Epithelial cell of esophagus (primary cell): ENCODE data around the gene WFDC10A.
A peak's percentile ranks its signal among the peaks of the same experiment; 100 is the strongest.
"Not testable (repeated sequence)": the region's sequence is repeated elsewhere in the genome, so short reads cannot be mapped to it uniquely, and the experiment has no call there.

Experiments
- DNase-seq: peaks from one replicate; pipeline ENCODE4 v3.0.0; 2010; ENCODE audit warnings: low read depth
- H3K4me3 ChIP-seq: 2 replicates; pipeline ENCODE4 v1.5.1; 2011; ENCODE audit warnings: mild to moderate bottlenecking, low read length, control low read depth
- TF ChIP-seq, protein P1 (sequence below): IDR thresholded peaks from 2 replicates; pipeline ENCODE4 v1.5.1; 2011; ENCODE audit warnings: low read depth, mild to moderate bottlenecking, low read length, control low read depth, inconsistent platforms; ENCODE audit not compliant: insufficient read depth; ENCODE audit errors: missing control alignments

The WFDC10A gene

DNA sequence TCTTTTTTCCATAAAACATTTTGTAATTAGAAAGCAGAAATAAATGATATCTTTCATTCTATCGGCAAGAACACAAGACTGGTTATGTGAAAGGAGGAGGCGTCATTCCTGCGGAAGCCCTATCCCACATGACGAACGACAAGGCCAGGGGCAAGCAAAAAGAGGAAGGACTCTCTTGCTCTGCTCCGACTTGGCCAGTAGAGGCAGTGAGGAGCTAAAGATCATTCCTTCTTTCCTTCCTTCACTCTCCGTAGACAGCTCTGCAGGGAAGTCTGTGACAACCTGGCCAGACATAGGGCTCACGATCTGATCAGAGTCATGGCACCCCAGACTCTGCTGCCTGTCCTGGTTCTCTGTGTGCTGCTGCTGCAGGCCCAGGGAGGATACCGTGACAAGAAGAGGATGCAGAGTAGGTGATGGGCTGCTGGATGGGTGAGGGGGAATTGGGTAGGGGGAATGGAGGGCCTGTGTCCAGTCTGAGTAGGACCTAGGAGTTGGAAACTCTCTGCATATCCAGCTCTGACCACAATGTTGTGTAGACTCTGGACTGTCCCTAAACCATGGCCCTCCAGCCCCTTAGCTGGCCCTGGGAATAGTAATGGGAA lies at the start of gene WFDC10A:
Gene WFDC10A, plus strand, starts transcription at position 244 of the 605 bp plus-strand sequence. Its CDS starts 75 bp downstream, at position 319.
- DNase-seq, result peak; percentile 72
- TF ChIP-seq, protein P1, sequence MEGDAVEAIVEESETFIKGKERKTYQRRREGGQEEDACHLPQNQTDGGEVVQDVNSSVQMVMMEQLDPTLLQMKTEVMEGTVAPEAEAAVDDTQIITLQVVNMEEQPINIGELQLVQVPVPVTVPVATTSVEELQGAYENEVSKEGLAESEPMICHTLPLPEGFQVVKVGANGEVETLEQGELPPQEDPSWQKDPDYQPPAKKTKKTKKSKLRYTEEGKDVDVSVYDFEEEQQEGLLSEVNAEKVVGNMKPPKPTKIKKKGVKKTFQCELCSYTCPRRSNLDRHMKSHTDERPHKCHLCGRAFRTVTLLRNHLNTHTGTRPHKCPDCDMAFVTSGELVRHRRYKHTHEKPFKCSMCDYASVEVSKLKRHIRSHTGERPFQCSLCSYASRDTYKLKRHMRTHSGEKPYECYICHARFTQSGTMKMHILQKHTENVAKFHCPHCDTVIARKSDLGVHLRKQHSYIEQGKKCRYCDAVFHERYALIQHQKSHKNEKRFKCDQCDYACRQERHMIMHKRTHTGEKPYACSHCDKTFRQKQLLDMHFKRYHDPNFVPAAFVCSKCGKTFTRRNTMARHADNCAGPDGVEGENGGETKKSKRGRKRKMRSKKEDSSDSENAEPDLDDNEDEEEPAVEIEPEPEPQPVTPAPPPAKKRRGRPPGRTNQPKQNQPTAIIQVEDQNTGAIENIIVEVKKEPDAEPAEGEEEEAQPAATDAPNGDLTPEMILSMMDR, result peak; percentile 90
- no peak within 1 kb of the TSS for H3K4me3 ChIP-seq

DNA sequence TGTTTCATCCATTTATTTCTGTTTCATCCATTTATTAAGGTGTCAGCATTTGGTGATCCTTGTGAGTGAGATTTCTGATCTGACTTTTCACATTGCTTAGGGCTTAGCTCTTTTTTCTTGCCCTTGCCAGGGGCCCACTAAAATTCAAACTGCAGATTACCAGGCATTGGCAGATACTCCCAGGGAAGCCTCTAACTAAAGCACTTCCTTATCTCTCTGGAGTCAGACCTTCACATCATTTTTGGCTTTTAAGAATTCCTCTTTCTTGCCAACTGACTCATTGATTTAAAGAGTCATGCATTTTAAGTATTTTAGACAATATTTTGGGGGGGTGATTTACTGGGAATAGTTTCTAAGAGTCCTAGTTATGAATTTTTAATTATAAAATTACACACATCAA lies 47.8 kb upstream of the WFDC10A start:
- H3K4me3 ChIP-seq, result no peak overlapping the region
- DNase-seq, result no peak
- TF ChIP-seq, protein P1, result no peak

DNA sequence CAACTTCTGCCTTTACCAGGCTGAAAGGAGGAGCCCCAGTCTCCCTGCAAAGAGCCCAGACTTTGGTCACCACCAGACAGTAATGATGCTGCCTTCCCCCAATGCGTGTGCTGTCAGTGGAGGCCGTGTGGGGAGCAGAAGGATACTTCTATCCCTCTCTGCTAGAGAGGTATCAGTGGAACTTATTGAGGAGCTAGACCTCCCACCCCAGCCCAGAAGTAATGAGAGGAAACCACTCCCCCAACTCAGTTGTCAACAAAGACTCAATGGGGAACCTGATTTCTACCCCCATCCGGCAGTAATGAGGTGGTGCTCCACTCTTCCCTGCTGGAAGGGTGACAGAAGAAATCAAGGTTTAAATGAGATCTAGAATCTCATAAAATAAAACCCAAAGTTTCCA lies 46.0 kb upstream of the WFDC10A start:
- no peak for DNase-seq
- H3K4me3 ChIP-seq, result no peak overlapping the region
- TF ChIP-seq, protein P1, result no peak

DNA sequence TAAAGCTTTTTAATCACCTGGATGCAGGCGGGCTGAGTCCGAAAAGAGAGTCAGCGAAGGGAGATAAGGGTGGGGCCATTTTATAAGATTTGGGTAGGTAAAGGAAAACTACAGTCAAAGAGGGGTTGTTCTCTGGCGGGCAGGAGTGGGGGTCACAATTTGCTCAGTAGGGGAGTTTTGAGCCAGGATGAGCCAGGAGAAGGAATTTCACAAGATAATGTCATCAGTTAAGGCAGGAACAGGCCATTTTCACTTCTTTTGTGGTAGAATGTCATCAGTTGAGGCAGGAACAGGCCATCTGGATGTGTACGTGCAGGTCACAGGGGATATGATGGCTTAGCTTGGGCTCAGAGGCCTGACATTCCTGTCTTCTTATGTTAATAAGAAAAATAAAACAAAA lies 45.2 kb upstream of the WFDC10A start:
- not testable (repeated sequence) for H3K4me3 ChIP-seq, DNase-seq

DNA sequence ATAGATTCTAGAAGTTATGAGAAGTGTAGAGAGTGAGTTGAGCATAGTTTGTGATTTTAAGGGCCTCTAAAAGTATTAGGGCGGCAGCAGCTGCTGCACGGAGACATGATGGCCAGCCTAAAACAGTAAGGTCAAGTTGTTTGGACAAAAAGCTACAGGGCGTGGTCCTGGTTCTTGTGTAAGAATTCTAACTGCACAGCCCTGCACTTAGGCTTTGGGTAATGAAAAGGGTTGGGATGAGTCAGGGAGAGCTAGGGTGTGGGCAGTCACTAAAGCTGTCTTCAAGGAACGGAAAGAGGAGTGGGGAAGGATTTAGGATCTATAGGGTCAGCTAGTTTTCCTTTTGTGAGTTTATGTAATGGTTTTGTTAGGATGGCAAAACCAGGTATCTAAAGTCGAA lies 43.6 kb upstream of the WFDC10A start:
- H3K4me3 ChIP-seq, result not testable (repeated sequence)
- peak; percentile 15 for DNase-seq

DNA sequence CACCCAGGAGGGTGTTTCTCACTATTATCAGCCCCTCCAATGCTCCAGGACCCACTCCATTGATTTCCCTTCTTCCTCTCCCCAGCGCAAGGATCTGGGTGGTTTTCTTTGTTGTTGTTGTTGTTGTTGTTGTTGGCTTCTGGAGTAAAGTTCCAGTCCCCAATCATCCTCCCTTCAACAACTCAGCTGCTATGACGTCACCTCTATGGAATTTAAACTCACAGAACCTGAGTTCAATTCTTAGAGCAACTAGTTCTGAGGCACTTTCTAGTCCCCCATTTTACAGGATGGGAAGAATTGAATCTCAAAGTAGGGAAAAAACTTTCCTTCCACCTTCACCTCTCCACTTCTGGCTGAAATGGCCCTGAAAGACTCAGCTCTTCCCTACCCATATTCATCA lies 40.7 kb upstream of the WFDC10A start:
- peak; percentile 4 for DNase-seq
- TF ChIP-seq, protein P1, result no peak
- no peak overlapping the region for H3K4me3 ChIP-seq

DNA sequence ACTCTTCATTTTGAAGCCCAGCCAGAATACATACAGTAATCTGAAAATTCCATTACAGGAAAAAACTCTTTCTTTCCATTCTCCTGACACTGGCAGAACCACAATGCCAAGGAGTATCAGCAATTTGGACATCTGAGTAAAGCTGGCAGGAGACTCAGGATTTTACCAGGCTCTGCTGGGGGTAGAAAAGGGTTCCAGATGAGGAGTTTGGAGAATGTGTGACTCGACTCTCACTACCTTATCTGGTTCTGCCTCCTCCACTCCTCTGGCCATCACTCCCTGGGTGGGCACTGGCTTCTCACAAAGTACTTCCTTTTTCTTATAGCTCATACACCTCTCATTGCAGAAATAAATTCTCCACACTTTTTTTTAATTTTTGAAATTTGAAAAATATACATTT lies 39.8 kb upstream of the WFDC10A start:
- DNase-seq, result no peak
- TF ChIP-seq, protein P1, result no peak
- no peak overlapping the region for H3K4me3 ChIP-seq

DNA sequence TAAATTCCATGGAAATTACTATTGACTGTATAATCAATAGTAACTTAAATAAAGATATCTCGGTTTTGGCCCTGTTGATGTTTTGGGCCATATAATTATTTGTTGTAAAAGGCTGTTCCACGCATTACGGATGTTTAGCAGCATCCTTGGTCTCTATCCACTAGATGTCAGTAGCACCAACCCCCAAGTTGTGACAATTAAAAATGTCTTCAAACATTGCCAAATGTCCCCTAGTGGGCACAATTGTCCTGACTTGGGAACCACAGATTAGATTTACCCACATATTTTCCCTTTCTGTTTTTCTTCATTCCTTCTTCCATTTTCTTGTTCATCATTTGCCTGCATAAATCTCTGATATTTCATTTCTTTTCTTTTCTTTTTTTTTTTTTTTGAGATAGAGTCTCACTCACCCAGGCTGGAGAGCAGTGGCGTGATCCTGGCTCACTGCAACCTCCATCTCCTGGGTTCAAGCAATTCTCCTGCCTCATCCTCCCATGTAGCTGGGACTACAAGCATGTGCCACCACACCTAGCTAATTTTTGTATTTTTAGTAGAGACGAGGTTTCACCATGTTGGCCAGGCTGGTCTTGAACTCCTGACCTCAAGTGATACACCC lies 36.9 kb upstream of the WFDC10A start:
- TF ChIP-seq, protein P1, result peak; percentile 64
- DNase-seq, result peak; percentile 60
- H3K4me3 ChIP-seq, result no peak overlapping the region
